ENCODE results near the gene TCEA3. TPM values are rescaled to one million over a fixed set of nuclear protein-coding genes. Genes with fewer than 3 reads are reported as not detected.
"Not testable (repeated sequence)": the region's sequence is repeated elsewhere in the genome, so short reads cannot be mapped to it uniquely, and the experiment has no call there.

Gene TCEA3
- total and polyA plus RNA-seq, 8 donors: 70.8 to 143 (median 116) TPM

DNA sequence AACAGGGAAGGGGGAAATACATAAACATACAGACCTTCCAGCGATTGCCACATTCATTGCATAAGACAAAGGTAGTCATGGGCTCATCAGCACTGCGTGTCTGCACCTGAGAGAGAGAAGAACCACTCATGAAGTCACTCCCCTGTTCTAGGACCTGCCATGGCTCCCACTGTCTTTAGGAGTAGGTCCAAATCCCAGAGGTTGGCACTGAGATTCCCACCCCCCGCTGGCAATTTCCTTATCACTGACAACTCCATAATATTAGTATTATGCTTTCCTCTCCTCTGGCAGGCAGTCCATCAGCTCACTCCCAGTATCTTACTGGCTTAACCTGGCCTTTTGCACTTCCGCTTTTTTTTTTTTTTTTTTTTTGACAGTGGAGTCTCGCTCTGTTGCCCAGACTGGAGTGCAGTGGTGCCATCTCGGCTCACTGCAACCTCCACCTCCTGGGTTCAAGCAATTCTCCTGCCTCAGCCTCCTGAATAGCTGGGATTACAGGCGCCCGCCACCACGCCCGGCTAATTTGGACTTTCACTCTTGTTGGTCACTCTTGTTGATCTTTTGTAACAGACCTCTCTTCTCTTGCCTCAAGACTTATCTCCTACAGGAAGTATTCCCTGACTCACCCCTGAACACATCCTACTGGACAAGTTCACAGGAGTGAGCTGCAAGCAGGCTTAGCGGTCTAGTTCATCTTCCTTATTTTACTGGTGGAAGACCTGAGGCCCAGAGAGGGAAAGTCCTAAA is 40.1 kb downstream of the TCEA3 start:
- H3K27me3 ChIP-seq: no peaks in the 10 kb centered on the region
- ATAC-seq (peak in 1 of 4 donors; percentile 15), DNase-seq (peak in 1 of 6 donors; percentile 11), FAIRE-seq (no peak)
- 79 to 95% methylated on average over 9 to 11 of the region's 11 CpGs for WGBS, 2 donors
- H3K9me3 ChIP-seq: no peaks in the 10 kb centered on the region
- H3K4me3 ChIP-seq: no peak overlapping the region
- H3K4me1 ChIP-seq: no peaks in the 10 kb centered on the region
- peaks cover 0 to 59% (median 4%) of the 10 kb centered on the region in 3 donors for H3K36me3 ChIP-seq
- TF ChIP-seq, protein P1, sequence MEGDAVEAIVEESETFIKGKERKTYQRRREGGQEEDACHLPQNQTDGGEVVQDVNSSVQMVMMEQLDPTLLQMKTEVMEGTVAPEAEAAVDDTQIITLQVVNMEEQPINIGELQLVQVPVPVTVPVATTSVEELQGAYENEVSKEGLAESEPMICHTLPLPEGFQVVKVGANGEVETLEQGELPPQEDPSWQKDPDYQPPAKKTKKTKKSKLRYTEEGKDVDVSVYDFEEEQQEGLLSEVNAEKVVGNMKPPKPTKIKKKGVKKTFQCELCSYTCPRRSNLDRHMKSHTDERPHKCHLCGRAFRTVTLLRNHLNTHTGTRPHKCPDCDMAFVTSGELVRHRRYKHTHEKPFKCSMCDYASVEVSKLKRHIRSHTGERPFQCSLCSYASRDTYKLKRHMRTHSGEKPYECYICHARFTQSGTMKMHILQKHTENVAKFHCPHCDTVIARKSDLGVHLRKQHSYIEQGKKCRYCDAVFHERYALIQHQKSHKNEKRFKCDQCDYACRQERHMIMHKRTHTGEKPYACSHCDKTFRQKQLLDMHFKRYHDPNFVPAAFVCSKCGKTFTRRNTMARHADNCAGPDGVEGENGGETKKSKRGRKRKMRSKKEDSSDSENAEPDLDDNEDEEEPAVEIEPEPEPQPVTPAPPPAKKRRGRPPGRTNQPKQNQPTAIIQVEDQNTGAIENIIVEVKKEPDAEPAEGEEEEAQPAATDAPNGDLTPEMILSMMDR (IDR thresholded peaks at IDR 0.05): no peak
- H3K27ac ChIP-seq: no peak overlapping the region
- intact Hi-C loops (cut with DNase I): no loop called here

DNA sequence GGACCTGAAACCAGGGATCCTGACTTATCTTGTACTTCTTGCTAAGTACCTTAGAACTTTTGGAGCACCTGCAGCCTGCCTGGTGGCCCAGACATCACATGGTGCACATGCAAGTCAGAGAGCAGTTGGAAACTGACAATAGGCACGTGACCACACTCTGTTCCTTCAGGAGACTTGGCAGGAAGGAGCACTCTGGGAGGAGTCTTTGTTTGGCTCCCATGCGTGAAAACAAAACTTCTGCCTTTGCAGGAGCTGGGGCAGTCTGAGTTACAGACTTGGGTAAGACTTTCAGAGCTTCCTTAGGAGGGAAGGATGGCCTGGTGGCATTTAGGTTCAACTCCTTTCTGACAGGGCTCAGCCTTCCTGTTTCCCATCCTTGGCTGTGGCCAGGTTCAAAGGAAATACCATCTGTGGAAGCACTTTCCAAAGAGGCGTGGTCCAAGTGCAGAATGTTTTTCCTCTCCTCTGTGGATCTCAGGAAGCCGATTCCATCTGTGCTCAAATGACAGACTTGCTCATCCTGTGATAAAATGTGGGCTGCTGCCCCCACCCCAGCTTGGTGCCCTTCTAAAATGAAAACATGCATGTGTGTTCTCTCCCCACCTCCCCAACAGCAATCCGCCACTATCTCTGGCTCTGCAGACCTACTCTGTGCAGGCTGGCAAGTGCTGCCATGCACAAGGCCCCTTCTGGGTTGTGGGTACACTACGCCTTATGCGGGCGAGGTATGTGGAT is 40.8 kb downstream of the TCEA3 start:
- Histone ChIP-seq H3K27ac (no peak overlapping the region), H3K4me3 (no peak overlapping the region), H3K27me3 (no peaks in the 10 kb centered on the region), H3K9me3 (no peaks in the 10 kb centered on the region), H3K4me1 (no peaks in the 10 kb centered on the region), H3K36me3 (peaks cover 0 to 59% (median 4%) of the 10 kb centered on the region in 3 donors)
- DNase-seq: peak in 1 of 6 donors; percentile 31
- TF ChIP-seq, protein P1 (IDR thresholded peaks at IDR 0.05): no peak
- intact Hi-C loops (cut with DNase I): no loop called here
- no peak for FAIRE-seq
- peak in 2 of 4 donors; percentile 11 to 23 for ATAC-seq
- WGBS, 2 donors: 77% methylated on average over 8 of the region's 8 CpGs

DNA sequence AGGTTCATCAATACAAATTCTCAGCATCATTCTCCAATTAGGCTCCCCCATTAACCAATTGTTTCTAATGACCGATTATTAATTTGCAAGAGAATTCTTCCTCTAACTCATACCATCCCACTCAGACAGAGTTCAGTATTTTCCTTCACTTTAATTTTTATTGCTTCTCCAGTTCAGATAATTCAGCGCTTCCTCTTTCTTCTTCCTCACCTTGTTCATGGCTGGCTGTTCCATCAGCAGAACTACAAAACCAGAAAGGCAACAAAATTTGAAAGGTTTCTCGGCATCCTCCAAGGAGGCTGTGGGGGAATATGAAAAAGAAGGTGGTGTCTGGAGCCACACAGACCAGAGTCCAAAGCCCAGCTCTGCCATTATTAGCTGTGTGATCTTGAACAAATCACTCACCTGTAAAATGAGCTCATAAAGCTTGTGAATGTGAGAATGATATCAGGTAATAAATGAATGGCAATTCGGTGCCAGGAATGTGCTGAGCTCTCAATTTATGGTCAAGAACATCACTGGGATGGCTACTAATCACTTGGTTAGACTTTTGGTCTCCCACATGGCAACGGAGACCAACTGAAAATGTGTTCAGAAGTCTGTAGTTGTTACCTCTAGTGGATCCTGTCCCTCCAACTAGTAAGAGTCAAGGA is 43.2 kb downstream of the TCEA3 start:
- Histone ChIP-seq H3K27ac (no peak overlapping the region), H3K27me3 (no peaks in the 10 kb centered on the region), H3K4me1 (no peaks in the 10 kb centered on the region), H3K9me3 (no peaks in the 10 kb centered on the region), H3K36me3 (peaks cover 0 to 49% (median 4%) of the 10 kb centered on the region in 3 donors), H3K4me3 (no peak overlapping the region)
- TF ChIP-seq, protein P1 (IDR thresholded peaks at IDR 0.05): no peak
- ATAC-seq: no peak
- no peak for FAIRE-seq
- intact Hi-C loops (cut with DNase I): no loop called here
- 83 to 85% methylated on average over 5 of the region's 5 CpGs for WGBS, 2 donors
- DNase-seq: no peak

DNA sequence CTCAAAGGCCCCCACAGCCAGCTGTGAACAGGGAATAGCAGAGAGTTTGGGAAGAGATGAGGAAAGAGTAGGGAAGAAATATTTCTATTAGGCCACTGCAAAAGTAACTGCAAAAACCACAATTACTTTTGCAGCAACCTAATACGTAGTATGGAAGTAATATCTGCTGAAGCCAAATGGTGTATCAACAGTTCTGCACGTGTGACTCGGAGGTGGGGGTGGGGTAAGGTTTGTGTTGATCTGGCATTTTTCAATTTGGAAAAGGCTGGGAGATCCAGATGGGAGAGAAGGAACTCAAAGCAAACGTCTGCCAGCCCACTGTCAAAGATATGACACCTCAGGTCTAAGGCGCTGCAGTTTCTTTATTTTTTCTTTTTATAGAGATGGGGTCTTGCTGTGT is 43.8 kb downstream of the TCEA3 start:
- WGBS, 2 donors: 57 to 63% methylated on average over 5 of the region's 5 CpGs
- H3K27ac ChIP-seq: no peak overlapping the region
- FAIRE-seq (no peak), ATAC-seq (no peak), DNase-seq (no peak)
- no peaks in the 10 kb centered on the region for H3K9me3 ChIP-seq
- TF ChIP-seq, protein P1 (IDR thresholded peaks at IDR 0.05): no peak
- no peaks in the 10 kb centered on the region for H3K4me1 ChIP-seq
- intact Hi-C loops (cut with DNase I): no loop called here
- H3K27me3 ChIP-seq: no peaks in the 10 kb centered on the region
- no peak overlapping the region for H3K4me3 ChIP-seq
- peaks cover 0 to 44% (median 2%) of the 10 kb centered on the region in 3 donors for H3K36me3 ChIP-seq

DNA sequence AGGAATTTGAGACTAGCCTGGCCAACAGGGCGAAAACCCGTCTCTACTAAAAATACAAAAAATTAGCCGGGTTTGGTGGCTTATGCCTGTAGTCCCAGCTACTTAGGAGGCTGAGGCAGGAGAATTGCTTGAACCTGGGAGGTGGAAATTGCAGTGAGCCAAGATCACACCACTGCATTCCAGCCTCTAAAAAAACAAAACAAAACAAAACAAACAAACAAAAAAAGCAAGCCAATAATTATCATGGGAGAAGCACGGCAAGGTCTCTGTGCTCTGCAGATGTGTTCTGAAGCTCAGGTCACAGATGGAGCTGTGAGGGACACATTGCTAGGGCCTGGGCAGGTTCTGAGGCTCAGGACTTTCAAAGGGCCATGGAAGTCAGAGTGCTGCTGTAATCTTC is 44.3 kb downstream of the TCEA3 start:
- H3K4me1 ChIP-seq; DNase-seq; ATAC-seq; H3K27me3 ChIP-seq; intact Hi-C loops (cut with DNase I); FAIRE-seq; H3K27ac ChIP-seq; H3K4me3 ChIP-seq; H3K9me3 ChIP-seq: not testable (repeated sequence)
- peaks cover 0 to 40% (median 0%) of the 10 kb centered on the region in 3 donors for H3K36me3 ChIP-seq
- 53 to 56% methylated on average over 4 of the region's 4 CpGs for WGBS, 2 donors

All from pancreas (tissue), 10 donors.